ENCODE measurements around the gene HSD17B13.
"Not testable (repeated sequence)": the region's sequence is repeated elsewhere in the genome, so short reads cannot be mapped to it uniquely, and the experiment has no call there.

The HSD17B13 gene

DNA sequence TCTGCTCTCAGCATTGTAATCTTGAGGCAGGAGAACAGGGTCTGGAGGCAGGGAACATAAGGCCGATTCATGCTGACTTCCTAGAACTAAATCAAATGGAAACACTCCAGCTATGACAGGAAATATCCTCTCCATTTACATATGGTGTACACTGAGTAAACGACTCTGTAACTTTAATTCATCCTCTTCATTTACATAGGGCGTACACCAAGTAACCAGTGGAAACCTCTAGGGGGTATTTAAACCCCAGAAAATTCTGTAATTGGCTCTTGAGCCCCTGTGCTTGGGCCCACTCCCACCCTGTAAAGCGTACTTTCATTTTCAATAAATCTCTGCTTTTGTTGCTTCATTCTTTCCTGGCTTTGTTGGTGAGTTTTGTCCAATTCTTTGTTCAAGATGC lies 7.7 kb downstream of the HSD17B13 start:
- not testable (repeated sequence) for DNase-seq (ENCODE audit: low spot score)

DNA sequence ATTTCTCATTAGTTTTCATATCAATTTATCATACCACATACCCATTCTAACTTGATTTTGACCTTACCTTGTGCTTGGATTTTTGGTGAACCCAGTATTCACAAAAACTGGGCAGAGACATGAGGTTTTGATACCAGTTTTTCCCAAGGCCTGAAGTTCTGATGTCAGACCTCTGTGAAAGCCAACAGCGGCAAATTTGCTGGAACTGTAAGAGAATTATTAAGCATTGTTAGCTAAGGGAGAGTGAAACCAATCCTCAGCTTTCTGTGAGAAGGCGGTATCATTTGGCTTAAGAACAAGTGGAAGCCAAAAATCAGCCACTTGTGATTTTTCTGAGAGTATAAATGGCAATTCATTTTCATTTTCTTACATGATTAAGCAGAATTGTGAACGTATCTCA lies 8.9 kb downstream of the HSD17B13 start:
- DNase-seq (ENCODE audit: low spot score): no peak

DNA sequence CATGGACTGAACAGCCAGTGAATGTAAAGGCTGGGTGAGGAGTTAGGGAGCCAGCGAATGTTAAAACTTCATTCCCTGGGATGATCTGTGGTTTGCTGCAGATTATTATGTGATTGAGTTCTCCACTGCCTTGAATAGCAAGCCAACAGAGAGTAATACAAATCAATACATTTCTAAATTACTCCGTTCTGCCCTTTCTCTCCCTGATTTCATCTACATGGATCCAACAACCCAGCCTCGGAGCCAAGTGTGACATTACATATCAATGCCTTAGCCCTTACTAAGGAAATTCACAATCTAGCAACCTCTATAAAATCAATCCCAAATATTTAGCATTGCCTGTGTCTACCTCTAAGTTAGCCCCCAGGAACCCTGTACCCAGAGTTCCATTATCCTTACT lies 11.0 kb downstream of the HSD17B13 start:
- DNase-seq (ENCODE audit: low spot score): no peak

DNA sequence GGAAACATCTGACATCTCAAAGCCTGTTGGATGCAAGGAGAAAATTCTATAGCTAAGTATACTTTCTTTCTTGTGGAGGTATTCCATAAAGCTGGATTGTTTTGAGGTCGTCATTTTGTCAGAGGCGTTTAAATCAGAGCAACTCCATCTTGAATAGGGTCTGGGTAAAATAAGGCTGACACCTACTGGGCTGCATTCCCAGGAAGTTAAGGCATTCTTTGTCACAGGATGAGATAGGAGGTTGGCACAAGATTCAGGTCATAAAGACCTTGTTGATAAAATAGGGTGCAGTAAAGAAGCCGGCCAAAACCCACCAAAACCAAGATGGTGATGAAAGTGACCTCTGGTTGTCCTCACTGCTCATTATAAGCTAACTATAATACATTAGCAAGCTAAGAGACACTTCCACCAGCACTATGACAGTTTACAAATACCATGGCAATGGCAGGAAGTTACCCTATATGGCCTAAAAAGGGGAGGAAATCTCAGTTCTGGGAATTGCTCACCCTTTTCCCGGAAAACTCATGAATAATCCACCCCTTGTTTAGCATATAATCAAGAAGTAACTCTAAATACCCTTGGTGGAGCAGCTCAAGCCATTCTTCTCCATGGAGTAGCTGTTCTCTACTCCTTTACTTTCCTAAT lies 11.9 kb downstream of the HSD17B13 start:
- no peak for DNase-seq (ENCODE audit: low spot score)

DNA sequence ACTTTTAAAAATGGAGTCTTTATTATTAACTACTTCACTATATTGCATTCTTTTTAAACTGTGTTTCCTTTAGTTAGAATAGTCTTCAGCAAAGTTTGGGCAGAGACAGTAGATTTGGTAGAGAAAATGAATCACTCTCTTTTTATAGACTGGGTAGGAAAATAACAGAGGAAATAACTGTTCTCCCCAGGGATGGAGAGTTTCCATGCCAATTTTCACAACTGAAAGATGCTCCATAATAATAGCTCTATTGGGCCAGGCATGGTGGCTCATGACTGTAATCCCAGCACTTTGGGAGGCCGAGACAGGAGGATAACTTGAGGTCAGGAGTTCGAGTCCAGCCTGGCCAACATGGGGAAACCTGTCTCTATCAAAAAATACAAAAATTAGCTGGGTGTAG lies 13.1 kb downstream of the HSD17B13 start:
- no peak for DNase-seq (ENCODE audit: low spot score)

DNA sequence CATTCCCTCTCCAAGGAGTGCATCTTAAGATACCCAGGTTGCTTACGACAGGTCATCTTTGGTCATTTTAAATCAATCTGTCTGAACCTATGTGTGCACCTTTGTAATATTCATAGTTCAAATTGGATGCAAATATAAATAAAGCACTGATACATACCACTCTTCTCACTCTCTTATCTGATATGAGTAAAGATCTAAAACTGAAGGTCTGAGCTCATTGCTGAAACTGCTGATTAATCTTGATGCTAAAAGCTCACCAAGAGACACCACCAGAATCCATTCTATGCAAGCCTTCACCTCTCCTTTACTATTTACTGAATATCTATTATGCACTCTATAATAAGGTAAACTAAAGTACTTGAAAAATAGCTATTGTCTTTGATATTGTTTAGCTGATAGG lies 16.6 kb downstream of the HSD17B13 start:
- no peak for DNase-seq (ENCODE audit: low spot score)

DNA sequence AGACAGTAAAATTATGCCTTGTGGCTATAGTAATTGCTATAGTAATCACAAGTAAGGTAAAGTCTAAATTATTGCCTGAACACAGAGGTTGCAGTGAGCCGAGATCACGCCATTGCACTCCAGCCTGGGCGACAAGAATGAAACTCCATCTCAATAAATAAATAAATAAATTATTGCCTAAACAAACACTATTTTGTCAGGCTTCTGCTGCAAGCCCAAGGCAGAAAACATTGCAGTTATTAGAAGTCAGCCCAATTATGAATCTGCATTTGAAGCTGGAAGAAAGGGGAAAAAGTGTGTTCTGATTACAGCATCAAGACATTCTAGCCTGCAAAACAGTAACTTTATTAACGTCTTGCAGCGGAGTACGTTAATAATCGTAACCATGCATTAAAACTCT lies 17.1 kb downstream of the HSD17B13 start:
- DNase-seq (ENCODE audit: low spot score): no peak

DNA sequence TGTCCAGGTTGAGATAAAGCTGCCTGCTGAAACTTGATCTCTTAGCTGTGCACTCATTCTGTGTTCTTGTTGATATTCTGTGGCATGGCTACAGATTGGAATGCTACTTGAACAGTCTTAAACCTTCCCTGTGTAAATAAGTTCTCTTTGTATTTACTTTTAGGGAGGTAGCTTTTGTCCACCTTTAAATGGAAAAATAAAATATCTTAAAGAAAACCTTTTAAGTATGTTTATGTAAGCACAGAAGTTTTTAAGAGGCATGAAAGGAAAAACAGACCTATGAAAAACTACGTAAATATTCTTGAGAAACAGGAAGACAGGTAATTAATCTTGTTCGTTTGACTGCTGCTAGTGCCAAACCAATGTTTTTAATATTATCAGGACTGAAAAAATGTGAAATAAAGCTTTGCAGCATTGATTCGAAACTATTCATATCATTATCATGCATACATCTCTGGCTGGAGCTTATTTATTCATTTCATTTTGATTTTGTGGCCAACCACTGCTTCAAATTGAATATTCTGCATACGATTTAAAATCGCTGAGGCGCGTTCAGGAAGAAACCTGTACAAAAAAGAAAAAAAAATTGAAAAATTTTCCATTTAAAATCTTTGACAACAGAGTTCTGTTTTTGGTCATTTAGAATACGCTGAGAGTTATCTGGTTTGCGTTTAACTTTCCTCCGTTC lies 17.8 kb downstream of the HSD17B13 start:
- no peak for DNase-seq (ENCODE audit: low spot score)

DNA sequence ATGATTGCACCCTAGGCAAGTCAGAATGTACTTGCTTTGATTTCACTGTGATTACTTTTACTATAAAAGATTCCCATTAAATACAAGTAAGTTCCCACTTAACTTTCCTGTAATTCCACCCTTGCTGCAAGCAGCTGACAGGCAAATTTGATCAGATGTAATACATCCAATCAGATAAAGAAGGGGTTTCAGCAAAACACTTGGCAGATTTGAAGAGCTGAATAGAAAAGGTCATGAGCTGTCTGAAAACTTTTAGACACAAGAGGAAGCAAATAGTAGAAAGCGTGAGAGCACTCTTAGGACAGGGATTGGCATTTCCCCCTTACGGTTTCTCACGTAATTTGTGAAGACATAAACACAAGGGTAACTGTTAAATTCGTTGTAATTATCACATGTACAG lies 22.8 kb downstream of the HSD17B13 start:
- DNase-seq (ENCODE audit: low spot score): no peak

DNA sequence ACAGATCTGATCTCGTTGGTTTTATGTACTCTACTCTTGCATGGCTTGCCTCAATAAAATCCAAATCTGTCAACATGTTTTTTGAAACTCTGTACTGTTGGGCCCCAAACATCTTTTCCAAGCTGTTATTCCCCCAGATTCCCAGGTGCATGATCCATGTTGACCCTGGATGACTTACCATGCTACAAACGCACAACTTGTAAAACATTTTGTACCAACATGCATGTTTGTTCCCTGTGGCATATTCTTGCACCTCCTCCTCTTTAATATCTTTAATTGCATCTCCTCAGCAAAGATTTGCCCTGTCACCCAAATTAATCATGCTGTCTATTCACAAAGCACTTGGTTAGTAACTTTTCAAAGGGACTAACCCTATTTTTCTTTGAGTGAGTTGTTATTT lies 24.3 kb downstream of the HSD17B13 start:
- no peak for DNase-seq (ENCODE audit: low spot score)

DNA sequence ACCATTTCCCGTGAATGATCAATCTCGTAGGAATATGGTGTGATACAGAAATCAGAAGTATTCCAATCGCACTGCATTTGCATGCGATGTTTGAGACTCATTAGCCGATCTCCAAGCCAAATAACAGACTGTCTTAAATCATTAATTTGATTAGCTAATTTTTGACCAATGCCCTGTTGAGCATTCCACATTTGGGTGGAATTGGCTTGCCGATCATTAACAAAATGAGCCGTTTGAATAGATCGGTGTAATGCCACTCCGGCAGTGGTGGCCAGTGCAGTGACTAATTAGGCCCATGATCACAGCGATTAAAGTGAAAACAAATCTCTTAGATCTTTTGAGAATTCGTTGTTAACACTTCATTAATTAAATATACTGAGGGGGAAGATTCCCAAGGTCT lies 27.8 kb downstream of the HSD17B13 start:
- DNase-seq (ENCODE audit: low spot score): not testable (repeated sequence)

DNA sequence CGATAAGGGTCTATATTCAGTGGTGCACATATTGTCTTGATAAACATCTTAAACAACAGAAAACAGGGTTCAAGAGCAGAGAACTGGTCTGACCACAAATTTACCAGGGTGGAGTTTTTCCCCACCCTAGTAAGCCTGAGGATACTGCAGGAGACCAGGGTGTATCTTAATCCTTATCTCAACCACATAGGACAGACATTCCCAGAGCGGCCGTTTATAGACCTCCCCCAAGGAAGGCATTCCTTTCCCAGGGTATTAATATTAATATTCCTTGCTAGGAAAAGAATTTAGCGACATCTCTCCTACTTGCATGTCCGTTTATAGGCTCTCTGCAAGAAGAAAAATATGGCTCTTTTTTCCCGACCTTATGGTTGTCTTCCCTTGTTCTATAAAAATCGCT lies 28.8 kb downstream of the HSD17B13 start:
- DNase-seq (ENCODE audit: low spot score): not testable (repeated sequence)

DNA sequence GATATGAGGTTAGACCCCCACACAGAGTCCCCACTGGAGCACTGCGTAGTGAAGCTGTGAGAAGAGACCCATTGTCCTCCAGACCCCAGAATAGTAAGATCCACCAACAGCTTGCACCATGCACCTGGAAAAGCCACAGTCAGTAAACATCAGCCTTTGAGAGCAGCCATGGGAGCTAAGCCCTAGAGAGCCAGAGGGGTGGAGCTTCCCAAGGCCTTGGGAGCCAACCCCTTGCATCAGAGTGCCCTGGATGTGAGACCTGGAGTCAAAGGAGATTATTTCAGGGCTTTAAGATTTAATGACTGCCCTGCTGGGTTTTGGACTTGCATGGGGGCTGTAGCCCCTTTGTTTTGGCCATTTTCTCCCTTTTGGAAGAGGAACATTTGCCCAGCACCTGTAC lies 35.7 kb downstream of the HSD17B13 start:
- DNase-seq (ENCODE audit: low spot score): no peak

DNA sequence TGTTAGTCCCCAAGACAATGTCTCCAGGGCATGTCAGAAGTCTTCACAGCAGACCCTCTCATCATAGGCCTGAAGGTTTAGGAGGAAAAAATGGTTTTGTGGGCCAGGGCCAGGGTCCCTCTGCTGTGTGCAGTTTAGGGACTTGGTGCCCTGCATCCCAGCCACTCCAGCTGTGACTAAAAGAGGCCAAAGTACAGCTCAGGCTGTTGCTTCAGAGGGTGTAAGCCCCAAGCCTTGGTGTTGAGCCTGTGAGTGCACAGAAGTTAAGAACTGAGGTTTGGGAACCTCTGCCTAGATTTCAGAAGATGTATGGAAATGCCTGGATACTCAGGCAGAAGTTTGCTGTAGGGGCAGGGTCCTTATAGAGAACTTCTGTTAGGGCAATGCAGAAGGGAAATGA lies 38.4 kb downstream of the HSD17B13 start:
- DNase-seq (ENCODE audit: low spot score): not testable (repeated sequence)

DNA sequence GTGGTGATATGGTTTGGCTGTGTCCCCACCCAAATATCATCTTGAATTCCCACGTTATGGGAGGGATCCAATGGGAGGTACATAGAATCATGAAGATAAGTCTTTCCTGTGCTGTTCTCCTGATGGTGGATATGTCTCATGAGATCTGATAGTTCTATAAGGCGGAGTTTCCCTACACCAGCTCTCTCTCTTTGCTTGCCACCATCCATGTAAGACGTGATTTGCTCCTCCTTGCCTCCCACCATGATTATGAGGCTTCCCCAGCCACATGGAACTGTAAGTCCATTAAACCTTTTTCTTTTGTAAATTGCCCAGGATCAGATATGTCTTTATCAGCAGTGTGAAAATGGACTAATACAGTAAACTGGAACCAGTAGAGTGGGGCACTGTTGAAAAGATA lies 39.5 kb downstream of the HSD17B13 start:
- no peak for DNase-seq (ENCODE audit: low spot score)

DNA sequence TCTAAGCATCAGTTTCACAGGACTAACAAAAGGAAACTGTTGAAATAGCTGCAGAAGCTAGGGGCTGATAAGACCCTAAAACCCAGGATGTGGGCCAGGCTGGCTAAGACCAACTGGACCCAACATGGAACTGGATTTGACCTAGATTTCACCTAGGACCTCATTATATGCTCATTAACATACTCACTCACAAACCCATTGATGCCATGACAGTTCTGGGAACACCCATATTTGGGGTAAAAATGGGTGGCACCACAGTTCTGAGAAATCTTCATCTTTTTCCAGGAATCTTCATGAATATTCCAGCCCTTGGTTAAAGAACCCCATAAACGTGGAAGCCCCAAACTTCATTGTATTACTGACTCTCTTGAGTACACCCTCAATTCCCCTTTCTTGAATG lies 41.1 kb downstream of the HSD17B13 start:
- no peak for DNase-seq (ENCODE audit: low spot score)

DNA sequence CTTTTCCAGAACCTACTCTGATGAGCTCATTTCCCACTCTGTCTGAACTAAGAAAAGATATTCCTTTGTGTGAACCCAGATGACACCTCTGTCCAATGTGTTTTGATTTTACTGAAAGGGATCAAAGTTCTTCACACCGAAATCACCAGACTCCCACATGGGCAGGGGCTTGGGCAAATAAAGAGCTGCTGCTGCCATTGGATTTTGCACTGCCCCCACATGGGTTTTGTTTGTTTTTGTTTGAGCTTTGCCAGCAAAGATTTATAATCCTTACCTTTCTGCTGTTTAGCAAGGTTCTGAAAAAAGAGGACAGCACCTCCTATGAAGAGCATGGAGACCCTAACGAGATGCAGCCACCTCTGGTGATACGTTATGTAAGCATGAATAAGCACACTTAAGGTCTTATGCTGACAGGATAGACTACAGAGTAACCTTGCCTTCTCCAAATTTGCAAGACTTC lies 44.3 kb downstream of the HSD17B13 start:
- no peak for DNase-seq (ENCODE audit: low spot score)

DNA sequence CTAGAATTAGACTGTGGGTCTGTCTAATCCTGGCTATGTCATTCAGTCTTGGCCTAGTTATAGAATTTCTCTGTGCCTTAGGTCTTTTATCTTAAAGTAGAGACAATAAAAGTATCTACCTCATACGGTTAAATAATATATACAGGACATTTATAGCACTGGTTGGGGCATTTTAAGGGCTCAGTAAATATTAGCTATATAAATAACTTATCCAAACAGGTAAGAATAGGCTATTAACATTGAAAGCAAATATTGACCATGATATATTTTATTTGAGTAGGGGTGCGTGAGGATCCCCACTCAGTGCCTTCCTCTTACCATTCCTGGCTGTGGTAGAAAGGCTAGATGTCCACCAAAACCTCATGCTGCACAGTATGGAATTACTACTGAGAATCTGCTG lies 47.4 kb downstream of the HSD17B13 start:
- no peak for DNase-seq (ENCODE audit: low spot score)

DNA sequence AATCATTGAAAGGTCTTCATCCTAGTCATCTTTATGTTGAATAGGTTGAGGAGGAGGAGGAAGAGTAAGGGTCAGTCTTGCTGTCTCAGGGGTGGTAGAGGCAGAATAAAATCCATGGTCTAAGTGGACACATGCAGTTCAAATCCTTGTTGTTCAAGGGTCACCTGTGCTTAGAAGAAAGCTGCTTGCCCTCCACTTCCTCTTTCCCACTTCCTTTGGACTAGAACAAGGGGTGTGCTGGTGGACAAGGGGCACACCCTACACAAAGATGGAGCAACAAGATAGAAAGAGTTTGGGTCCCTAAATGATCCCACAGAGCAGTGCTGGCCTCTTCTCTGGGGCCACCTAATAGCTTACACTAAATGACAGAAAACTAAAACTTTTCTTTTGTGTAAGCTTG lies 47.9 kb downstream of the HSD17B13 start:
- no peak for DNase-seq (ENCODE audit: low spot score)

DNA sequence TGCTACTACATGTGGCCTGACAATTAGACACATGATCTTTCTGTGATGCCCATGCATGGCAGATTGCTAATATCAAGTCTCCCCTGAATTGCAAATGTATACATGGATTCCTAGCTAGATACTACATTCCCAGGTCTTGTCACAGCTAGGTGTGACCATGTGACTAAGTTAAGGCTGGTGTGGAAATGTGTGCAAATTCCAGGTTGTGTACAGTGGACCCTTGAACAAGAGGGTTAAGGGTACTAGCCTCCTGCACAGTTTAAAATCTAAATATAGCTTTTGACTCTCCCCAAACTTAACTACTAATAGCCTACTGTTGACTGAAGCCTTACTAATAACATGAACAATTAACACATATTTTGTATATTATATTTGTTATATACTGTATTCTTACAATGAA lies 48.4 kb downstream of the HSD17B13 start:
- no peak for DNase-seq (ENCODE audit: low spot score)

DNA sequence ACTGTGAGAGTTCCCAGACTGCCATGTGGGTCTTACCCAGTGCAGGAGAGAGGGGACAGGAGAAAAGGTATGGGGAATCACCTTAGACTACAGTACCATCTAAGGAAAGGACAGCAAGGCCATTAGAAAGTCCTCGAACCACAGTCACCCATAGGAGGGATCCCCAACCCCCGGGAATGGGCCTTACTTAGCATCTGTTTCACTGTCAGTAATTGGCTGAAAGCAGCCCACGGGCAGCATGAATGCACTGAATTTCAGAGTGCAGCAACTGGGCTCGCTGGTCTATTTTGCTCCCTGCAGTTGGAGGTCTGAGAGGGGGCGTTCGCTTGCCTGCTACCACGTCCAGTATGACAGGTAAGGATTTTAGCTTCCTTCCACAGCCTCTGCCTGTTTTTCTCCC lies 51.9 kb downstream of the HSD17B13 start:
- no peak for DNase-seq (ENCODE audit: low spot score)

DNA sequence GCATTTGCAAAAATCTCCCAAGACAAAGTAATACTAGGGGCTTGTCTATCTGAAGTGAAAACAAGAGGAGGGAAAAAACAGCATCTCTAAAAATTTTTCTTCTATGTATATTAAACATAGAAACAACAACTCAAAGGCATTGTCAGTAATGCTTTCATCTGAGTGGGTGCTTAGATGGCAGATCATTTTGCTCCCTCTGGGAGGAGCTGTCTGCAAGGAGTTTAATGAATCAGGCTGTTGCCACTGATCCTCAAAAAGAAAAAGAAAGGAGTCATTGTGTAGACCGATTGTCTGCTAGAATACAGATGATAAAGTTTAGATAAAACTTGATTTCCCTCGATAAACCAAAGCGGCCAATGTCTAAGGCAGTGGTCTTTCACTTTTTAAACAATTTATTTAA lies 52.5 kb downstream of the HSD17B13 start:
- DNase-seq (ENCODE audit: low spot score): no peak

DNA sequence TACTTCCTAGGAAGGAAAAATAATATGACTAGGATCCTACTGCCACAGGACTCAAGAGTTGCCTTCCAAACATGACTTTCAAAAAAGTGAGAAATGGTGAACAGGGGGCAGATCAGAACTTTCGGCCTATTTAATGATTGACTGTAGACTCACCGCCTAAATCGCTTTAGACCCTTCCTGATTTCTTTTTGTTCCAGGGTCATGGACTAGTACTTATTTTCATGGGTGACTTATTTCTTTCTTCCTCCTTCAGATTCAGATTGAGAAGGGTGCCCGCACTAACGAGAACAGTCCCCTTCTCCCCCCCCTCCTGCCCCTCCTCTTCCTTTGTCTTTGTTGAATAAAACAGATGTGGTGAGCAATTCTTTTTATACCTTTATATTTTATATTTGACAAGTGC lies 54.3 kb downstream of the HSD17B13 start:
- no peak for DNase-seq (ENCODE audit: low spot score)

DNA sequence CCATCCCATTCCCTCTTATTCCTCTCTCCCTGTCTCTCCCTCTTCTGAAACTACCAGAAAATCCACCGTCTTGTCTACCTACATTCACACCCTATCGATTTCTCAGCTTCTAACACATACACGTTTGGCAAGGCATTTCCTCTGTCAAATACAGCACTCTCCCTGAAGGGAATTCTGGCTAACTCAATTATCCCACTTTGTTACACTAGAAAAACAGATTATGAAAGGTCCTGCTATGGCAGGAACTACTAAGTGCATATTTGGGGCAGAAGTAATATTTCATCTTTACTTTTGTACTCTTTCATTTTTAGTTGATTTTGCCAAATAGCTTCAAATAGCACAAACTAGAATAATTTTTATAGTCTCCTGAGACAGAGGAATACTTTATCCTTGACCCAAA lies 55.7 kb downstream of the HSD17B13 start:
- DNase-seq (ENCODE audit: low spot score): no peak
